GM12874 (cell line): Measurements from ENCODE around the gene NTRK3.

Source experiments
- CTCF ChIP-seq: IDR thresholded peaks from 2 replicates; pipeline ENCODE4 v1.5.1; 2011; ENCODE audit warnings: low read depth, mild to moderate bottlenecking, control low read depth, low read length, moderate library complexity; ENCODE audit not compliant: insufficient read depth

The NTRK3 gene

GRCh38 chr15:88147760-88148159, 108.8 kb downstream of the NTRK3 start:
- no peak for TF ChIP-seq CTCF

GRCh38 chr15:88144921-88145653, 111.5 kb downstream of the NTRK3 start:
- TF ChIP-seq CTCF = no peak

GRCh38 chr15:88142121-88142520, 114.4 kb downstream of the NTRK3 start:
- no peak for TF ChIP-seq CTCF

- TF ChIP-seq CTCF = no peak
Observed at GRCh38 chr15:88141269-88141889, 115.2 kb downstream of the NTRK3 start.

DNA sequence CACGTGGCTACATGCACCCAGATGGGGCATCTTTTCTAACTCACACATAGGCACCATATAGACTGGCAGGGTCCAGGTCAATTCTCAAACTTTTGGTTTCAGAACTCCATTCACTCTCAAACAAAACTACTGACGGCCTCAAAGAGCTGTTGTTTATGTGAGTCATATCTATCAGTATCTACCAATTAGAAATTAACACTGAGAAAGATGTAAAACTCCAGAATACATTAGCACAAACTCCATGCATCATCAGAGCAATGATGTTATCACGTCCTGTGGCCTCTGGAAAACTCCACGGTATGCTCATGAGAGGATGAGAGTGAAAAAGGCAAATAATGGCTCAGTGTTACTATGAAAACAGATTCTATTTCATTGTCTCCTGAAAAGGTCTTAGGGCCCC, 116.1 kb downstream of the NTRK3 start:
- no peak for TF ChIP-seq CTCF

GRCh38 chr15:88139936-88140335, 116.6 kb downstream of the NTRK3 start:
- TF ChIP-seq CTCF = no peak

GRCh38 chr15:88133795-88134194, 122.7 kb downstream of the NTRK3 start:
- no peak for TF ChIP-seq CTCF
